ENCODE data around the gene SNX6. TPM values are rescaled to one million over a fixed set of nuclear protein-coding genes. Genes with fewer than 3 reads are reported as not detected.
"Not testable (repeated sequence)": the region's sequence is repeated elsewhere in the genome, so short reads cannot be mapped to it uniquely, and the experiment has no call there.

Gene SNX6
- total RNA-seq, 1 donor from 2014 or later: 80.0 TPM

GRCh38 chr14:34571771-34572170 is 58.2 kb downstream of the SNX6 start:
- no peak overlapping the region for H3K4me3 Mint-ChIP-seq (ENCODE audit: unreplicated experiment)
- no peak for TF ChIP-seq CTCF (IDR thresholded peaks at IDR 0.05)
- H3K4me1 Mint-ChIP-seq (ENCODE audit: unreplicated experiment): no peaks in the 10 kb centered on the region
- H3K36me3 Mint-ChIP-seq (ENCODE audit: unreplicated experiment): peaks cover 23% of the 10 kb centered on the region
- no peaks in the 10 kb centered on the region for H3K27me3 Mint-ChIP-seq (ENCODE audit: unreplicated experiment)
- H3K9me3 Mint-ChIP-seq (ENCODE audit: unreplicated experiment): no peaks in the 10 kb centered on the region
- H3K27ac Mint-ChIP-seq (ENCODE audit: unreplicated experiment): no peak overlapping the region
- no peak for DNase-seq (ENCODE audit: extremely low spot score, unreplicated experiment)

DNA sequence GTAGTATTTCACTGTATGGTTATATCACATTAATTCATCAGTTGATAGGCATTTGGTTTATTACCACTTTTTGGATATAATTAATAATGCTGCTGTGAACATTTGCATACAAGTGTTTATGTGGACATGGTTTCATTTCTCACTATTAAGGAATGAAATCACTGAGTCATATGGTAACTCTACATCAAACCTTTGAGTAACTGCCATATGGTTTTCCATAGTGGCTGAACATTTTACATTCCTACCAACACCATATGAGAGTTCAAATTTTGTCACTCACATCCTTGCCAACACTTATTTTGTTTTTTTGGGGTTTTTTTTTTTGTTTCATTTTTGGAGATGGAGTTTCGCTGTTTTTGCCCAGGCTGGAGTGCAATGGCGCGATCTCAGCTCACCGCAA is 60.2 kb downstream of the SNX6 start:
- Mint-ChIP-seq H3K27ac (ENCODE audit: unreplicated experiment) (no peak overlapping the region), H3K27me3 (ENCODE audit: unreplicated experiment) (no peaks in the 10 kb centered on the region), H3K4me1 (ENCODE audit: unreplicated experiment) (no peaks in the 10 kb centered on the region), H3K4me3 (ENCODE audit: unreplicated experiment) (no peak overlapping the region), H3K36me3 (ENCODE audit: unreplicated experiment) (peaks cover 22% of the 10 kb centered on the region), H3K9me3 (ENCODE audit: unreplicated experiment) (no peaks in the 10 kb centered on the region)
- no peak for TF ChIP-seq CTCF (IDR thresholded peaks at IDR 0.05)
- no peak for DNase-seq (ENCODE audit: extremely low spot score, unreplicated experiment)

DNA sequence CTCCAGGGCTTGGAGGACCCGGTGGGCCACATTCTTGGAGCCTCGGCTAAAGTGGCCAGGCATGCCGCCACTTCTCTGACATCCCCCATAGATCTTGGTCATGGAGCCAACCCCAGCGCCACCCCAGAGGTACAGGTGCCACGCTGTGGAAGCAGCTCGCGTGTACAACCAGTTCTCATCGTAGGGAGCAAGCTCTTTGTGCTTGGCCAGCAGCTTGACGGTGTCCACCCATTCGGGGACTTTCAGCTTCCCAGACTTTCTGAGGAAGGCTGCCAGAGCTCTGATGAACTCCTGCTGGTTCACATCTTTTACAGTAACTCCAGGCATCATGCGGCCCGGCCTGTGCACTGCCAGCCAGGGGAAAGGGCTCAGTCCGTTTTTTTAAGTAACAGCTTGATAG is 61.1 kb downstream of the SNX6 start:
- Mint-ChIP-seq H3K27ac (ENCODE audit: unreplicated experiment) (no peak overlapping the region), H3K27me3 (ENCODE audit: unreplicated experiment) (no peaks in the 10 kb centered on the region), H3K4me1 (ENCODE audit: unreplicated experiment) (no peaks in the 10 kb centered on the region), H3K9me3 (ENCODE audit: unreplicated experiment) (no peaks in the 10 kb centered on the region), H3K4me3 (ENCODE audit: unreplicated experiment) (no peak overlapping the region), H3K36me3 (ENCODE audit: unreplicated experiment) (peaks cover 22% of the 10 kb centered on the region)
- DNase-seq (ENCODE audit: extremely low spot score, unreplicated experiment): no peak
- no peak for TF ChIP-seq CTCF (IDR thresholded peaks at IDR 0.05)

- Mint-ChIP-seq H3K27me3 (ENCODE audit: unreplicated experiment) (no peaks in the 10 kb centered on the region), H3K9me3 (ENCODE audit: unreplicated experiment) (no peaks in the 10 kb centered on the region), H3K4me3 (ENCODE audit: unreplicated experiment) (no peak overlapping the region), H3K36me3 (ENCODE audit: unreplicated experiment) (peaks cover 11% of the 10 kb centered on the region), H3K4me1 (ENCODE audit: unreplicated experiment) (no peaks in the 10 kb centered on the region), H3K27ac (ENCODE audit: unreplicated experiment) (no peak overlapping the region)
- TF ChIP-seq CTCF (IDR thresholded peaks at IDR 0.05): no peak
- DNase-seq (ENCODE audit: extremely low spot score, unreplicated experiment): no peak
Observed at GRCh38 chr14:34562776-34563150, 67.2 kb downstream of the SNX6 start.

DNA sequence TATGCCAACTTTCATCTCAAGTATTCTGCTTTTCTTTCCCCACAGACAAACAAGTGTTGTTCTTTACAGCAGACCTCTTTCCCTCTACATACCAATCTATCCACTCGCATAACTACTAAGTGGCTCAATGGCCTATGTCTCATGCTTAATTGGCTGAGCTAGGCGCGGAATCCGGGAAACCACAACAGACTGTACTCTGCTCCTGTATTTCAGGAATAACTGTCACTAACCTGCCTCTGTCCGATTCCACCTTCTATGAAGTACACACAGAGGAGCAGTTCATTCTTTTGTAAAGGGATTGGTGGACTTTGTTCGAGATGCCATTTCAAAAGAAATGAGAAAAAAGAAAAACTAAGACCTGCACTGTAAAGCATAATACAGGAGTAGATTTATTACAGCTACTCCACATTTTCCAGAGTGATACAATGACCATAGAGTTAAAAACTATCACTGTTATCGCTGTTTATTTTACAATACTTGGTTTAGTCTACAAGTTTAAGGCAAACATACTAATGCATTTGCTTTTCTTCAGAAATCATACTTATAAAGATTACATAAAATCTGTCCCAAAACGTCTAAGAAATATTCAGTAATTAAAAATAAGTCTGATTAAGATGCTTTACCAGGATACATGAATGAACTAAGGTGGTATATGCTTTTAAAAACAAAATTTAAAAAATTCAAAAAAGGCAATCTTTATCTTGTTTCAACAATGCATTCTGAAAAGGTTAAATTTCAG is 67.7 kb downstream of the SNX6 start:
- not testable (repeated sequence) for H3K36me3 Mint-ChIP-seq (ENCODE audit: unreplicated experiment); DNase-seq (ENCODE audit: extremely low spot score, unreplicated experiment); H3K4me3 Mint-ChIP-seq (ENCODE audit: unreplicated experiment); H3K27me3 Mint-ChIP-seq (ENCODE audit: unreplicated experiment); H3K4me1 Mint-ChIP-seq (ENCODE audit: unreplicated experiment); H3K27ac Mint-ChIP-seq (ENCODE audit: unreplicated experiment); H3K9me3 Mint-ChIP-seq (ENCODE audit: unreplicated experiment)

DNA sequence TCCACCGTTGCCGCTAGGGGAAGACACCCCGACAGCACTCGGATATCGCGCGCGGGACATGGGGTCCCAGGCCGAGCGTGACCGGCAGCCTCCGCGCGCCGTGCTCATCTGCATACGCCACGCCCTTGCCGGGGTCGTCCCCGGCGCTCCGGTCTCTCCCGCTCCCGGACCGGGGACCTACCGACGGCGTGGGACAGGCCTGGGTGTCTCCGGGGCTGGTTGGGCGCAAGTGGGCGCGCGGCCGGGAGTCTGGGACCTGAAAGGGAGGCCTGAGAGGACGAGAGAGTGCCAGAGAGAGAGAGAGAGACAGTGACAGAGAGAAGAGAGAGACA is 73.5 kb downstream of the SNX6 start:
- H3K9me3 Mint-ChIP-seq (ENCODE audit: unreplicated experiment); H3K36me3 Mint-ChIP-seq (ENCODE audit: unreplicated experiment): not testable (repeated sequence)

DNA sequence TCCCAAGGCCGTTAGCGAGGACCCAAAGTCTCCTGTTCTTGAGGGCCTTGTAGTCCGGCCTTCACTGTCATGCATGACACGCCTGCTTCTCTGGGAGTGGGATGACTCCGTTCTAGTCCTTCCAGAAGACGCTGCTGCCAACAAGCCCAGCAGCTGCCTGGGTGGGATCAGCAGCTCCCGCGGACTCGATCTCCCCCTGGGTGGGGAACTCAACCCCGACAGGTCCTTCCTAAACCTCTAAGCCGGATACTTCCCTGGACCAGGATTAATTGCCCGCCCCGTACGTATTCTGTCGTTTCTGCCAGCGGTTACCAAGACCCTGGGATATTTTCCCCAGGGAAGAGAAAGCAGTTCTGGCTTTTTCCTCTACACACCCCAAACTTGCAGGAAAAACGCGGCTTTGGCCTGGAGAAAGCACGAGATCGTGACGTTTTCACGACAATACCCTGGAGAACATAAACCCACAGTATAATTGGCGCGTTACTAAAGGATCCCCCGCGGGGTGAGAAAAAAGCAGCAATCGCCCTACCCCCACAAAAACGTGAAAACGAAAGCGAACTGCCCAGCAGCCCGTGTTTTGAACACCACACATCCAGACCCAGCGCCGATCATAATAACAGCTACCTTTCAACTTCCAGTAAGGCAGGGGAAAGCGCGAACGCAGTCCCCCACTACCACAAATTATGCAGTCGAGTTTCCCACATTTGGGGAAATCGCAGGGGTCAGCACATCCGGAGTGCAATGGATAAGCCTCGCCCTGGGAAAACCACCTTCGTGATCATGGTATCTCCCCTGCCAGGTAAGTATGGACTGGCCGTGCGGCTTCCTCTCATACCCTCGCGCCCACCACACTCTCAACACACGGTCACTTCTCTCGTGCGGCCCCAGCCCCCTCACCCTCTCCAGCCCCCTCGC is 74.1 kb downstream of the SNX6 start:
- not testable (repeated sequence) for H3K27ac Mint-ChIP-seq (ENCODE audit: unreplicated experiment); H3K36me3 Mint-ChIP-seq (ENCODE audit: unreplicated experiment); H3K9me3 Mint-ChIP-seq (ENCODE audit: unreplicated experiment); H3K27me3 Mint-ChIP-seq (ENCODE audit: unreplicated experiment); DNase-seq (ENCODE audit: extremely low spot score, unreplicated experiment); H3K4me3 Mint-ChIP-seq (ENCODE audit: unreplicated experiment)
- peaks cover 12% of the 10 kb centered on the region for H3K4me1 Mint-ChIP-seq (ENCODE audit: unreplicated experiment)

More for the DNA sequence above, 73.5 kb downstream of the SNX6 start:
- peaks cover 12% of the 10 kb centered on the region for H3K4me1 Mint-ChIP-seq (ENCODE audit: unreplicated experiment)
- not testable (repeated sequence) for H3K27me3 Mint-ChIP-seq (ENCODE audit: unreplicated experiment); DNase-seq (ENCODE audit: extremely low spot score, unreplicated experiment); H3K27ac Mint-ChIP-seq (ENCODE audit: unreplicated experiment); H3K4me3 Mint-ChIP-seq (ENCODE audit: unreplicated experiment)

All from osteocyte (in vitro differentiated cells).